Astrocyte of the spinal cord (primary cell): ENCODE results near the gene CCDC158.

Experiments used
- DNase-seq: peaks from one replicate; pipeline ENCODE4 v3.0.0; 2011; ENCODE audit warnings: low read depth, low spot score
- H3K4me3 ChIP-seq: 2 replicates; pipeline ENCODE4 v1.5.1; 2011; ENCODE audit warnings: low read depth, mild to moderate bottlenecking, low read length, moderate library complexity
- in situ Hi-C: cut with HindIII; loops from 2 replicates; pipeline ENCODE4 v1.10.0; 2017; ENCODE audit warnings: low sequenced_read_pairs
- TF ChIP-seq, protein P1 (sequence below): IDR thresholded peaks from 2 replicates; pipeline ENCODE4 v1.5.1; 2012; ENCODE audit warnings: low read depth, mild to moderate bottlenecking, low read length, inconsistent platforms

CCDC158 gene

DNA sequence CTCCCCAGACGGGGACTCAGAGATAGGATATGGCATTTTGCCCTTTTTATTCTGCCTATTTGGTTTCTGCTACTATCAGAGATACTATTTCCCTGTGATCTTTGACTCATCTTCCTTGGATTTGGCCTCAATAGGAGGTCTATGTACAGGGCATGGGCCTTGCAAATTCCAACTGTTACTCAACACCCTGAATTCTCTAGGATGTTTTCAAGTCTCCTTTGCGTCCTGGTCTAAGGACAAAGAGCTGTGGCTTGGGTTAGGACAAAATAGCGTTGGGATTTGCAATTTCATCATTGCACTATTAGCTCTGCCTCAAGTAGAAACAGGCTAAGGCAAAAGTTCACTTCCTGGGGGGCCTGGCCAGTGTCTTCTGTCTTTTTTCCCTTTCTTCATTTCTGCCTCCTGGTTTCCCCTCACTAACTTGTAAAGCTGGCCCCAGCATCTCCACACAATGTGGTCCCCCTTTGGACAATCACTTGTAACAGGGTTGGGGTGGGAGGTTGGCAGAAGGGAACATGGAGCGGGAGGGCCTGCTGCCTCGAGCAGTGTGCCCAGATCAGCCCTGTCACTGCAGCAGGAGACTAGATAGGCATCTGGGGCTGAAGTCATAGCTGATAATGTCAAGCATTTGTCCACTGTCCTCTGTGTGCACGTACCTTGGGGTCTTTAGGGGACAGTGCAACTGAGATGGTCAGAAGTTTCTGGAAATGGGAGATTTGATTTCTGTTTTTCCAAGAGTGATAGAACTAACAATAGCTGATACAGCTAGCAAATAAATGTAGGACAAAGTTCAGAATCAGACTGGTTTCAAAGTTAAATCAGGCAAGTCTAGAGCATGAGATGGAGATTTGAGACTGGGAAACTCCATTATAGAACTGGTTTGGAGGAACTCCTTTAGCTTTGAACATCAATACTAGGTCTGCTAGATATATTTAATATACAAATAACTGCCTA, 140.2 kb downstream of the CCDC158 start:
- H3K4me3 ChIP-seq = no peak overlapping the region
- DNase-seq = no peak
- in situ Hi-C loops = no loop called here
- TF ChIP-seq, protein P1, sequence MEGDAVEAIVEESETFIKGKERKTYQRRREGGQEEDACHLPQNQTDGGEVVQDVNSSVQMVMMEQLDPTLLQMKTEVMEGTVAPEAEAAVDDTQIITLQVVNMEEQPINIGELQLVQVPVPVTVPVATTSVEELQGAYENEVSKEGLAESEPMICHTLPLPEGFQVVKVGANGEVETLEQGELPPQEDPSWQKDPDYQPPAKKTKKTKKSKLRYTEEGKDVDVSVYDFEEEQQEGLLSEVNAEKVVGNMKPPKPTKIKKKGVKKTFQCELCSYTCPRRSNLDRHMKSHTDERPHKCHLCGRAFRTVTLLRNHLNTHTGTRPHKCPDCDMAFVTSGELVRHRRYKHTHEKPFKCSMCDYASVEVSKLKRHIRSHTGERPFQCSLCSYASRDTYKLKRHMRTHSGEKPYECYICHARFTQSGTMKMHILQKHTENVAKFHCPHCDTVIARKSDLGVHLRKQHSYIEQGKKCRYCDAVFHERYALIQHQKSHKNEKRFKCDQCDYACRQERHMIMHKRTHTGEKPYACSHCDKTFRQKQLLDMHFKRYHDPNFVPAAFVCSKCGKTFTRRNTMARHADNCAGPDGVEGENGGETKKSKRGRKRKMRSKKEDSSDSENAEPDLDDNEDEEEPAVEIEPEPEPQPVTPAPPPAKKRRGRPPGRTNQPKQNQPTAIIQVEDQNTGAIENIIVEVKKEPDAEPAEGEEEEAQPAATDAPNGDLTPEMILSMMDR = no peak

DNA sequence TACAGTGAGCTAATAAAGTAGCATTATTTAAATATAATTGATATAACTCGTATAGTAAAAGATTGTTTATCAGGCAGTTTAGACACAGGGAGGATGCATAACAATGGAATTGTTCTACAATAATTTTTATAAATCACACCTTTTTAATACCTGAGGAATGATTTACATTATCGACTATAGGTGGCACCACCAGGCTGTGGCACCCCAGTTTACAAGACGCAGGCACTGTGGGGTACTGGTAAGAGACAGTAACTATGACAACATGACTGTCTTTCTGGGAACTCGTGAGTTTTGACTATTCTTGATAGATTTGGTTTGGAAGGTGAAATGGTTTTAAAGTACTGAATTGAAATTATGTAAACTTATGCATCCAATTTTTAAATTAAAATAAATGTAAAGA, 141.5 kb downstream of the CCDC158 start:
- in situ Hi-C loops = no loop called here
- TF ChIP-seq, protein P1 = no peak
- no peak overlapping the region for H3K4me3 ChIP-seq
- no peak for DNase-seq

DNA sequence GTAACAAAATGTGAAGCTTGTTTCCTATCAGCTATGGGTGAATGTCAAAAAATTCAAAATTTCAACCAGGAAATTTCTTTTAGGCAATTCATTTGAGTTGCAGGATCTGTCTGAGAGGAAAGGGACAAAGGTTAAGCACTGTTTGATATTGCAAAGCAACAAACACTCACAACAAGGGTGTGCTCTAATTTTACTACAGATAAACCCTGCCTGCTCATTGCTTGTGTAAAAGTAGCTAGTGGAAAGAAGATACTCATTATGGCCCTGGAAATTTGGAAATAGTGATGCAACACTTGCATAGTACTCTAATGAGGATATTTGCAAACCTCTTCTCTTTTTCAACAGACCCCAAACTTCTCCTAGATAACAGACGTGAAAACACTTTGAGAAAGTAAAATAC, 142.4 kb downstream of the CCDC158 start:
- in situ Hi-C loops = no loop called here
- DNase-seq = no peak
- TF ChIP-seq, protein P1 = no peak
- no peak overlapping the region for H3K4me3 ChIP-seq

DNA sequence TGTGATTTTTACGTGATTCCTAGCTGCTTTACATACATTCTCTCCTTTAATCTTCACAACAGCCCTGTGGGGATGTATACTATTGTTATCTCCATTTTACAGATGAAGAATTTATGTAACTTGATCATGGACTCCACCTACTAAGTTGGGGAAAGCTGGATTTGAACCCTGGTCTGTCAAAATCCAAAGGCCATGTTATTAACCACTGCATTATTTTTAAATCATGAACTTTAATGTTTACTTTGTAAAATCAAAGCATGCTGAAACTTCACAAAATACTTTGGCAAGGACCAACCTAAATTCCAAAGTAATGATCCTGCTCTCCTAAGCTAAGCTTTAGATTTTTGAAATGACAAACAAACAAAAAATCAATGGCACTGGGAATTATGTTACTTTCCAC, 143.3 kb downstream of the CCDC158 start:
- TF ChIP-seq, protein P1 = no peak
- in situ Hi-C loops = no loop called here
- no peak overlapping the region for H3K4me3 ChIP-seq
- DNase-seq = no peak

DNA sequence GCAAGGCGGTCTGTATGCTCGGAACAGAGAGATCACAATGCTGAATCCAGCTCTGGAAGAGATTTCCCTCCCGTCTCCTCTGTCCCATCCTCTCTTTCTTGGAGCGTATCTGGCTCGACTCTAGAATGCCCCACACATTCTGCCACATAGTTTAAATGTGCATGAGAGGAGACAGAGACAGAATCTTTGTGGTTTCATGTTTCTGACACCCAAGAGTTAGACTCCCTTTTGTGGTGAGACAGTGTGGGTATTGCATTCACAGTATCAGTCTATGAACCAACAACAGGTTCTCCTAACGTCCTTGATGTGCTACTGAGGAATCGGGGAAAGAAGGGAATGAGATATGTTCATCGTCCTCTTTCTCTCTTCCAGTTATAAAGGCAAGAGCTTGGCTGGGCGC, 144.1 kb downstream of the CCDC158 start:
- H3K4me3 ChIP-seq = no peak overlapping the region
- in situ Hi-C loops = no loop called here
- DNase-seq = no peak
- TF ChIP-seq, protein P1 = no peak

DNA sequence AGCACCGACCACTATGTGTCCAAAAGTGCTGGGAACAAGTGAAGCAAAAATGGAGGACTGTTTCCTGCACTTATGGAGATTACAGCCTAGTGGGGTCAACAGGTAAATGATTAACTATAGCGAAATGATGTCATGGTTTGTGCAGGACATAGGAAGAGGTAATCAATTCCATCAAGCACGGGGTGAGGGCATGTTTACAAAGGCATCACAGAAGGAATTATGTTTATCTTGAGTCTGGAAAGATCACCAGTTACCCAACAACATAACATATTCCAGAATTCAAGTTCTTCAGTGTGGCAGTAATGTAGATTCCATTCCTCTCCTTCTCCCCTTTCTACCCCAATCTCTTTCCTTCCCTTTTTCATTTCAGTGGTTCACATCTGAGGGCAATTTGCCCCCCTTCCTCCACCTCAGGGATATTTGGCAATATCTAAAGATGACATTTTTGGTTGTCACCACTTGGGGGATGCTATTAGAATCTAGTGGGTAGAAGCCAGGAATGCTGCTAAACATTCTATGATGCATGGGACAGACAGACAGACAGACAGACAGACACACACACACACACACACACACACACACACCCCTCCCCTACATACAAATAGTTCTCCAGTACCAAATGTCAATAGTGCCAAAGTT, 145.3 kb downstream of the CCDC158 start:
- no peak for DNase-seq
- TF ChIP-seq, protein P1 = no peak
- H3K4me3 ChIP-seq = no peak overlapping the region
- in situ Hi-C loops = no loop called here
